PC-9 (cell line): ENCODE measurements around the gene GHITM.

Experiments used
- EZH2 ChIP-seq: fragments of 200-600 bp; sonication (generic); IDR thresholded peaks from 2 replicates; pipeline ENCODE4 v1.8.0; 2017; ENCODE audit warnings: antibody characterized with exemption, low read depth
- TF ChIP-seq, protein P1 (sequence below): fragments of 200-600 bp; sonication (generic); conservative IDR thresholded peaks from 2 replicates; pipeline ENCODE4 v1.6.1; 2017; ENCODE audit warnings: mixed run types, antibody characterized with exemption, mild to moderate bottlenecking, moderate library complexity

DNA sequence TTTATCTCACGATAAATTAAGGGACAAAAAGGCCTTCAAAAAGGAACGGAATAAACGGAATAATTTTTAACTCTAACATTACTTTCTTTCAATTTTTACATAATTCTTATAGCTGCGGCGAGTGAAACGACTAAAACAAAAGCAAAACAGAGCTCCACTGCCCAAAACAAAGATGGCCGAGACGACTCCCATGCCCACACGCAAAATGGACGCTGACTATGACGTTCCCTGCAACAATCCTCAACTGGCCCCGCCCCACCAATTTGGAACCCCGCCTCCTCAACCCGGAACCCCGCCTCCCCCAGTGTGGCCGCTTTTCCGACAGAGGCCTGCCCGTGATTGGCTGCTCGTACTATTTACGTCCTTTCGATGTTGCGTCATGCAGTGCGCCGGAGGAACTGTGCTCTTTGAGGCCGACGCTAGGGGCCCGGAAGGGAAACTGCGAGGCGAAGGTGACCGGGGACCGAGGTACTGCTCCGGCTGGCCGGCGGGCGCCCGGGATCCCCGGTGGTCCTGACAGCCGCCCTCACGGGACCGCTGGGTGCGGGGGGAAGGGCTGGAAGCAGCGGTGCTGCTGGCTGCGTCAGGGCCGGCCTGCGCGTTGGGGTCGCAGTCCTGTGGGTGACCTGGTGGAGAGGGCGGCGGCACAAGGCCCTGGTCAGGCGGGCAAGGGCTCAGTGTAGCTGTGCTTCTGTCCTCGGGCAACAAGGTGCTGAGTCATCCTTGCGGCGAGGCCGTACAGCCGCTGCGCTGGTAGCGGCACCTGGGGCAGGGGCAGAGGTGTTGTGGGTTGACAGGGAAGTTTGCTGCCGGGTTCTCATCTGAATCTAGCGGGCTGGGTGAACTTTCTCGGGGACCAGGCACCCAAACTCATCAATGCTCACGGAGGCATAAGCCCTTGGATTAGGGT is at the start of gene GHITM:
- TF ChIP-seq, protein P1, sequence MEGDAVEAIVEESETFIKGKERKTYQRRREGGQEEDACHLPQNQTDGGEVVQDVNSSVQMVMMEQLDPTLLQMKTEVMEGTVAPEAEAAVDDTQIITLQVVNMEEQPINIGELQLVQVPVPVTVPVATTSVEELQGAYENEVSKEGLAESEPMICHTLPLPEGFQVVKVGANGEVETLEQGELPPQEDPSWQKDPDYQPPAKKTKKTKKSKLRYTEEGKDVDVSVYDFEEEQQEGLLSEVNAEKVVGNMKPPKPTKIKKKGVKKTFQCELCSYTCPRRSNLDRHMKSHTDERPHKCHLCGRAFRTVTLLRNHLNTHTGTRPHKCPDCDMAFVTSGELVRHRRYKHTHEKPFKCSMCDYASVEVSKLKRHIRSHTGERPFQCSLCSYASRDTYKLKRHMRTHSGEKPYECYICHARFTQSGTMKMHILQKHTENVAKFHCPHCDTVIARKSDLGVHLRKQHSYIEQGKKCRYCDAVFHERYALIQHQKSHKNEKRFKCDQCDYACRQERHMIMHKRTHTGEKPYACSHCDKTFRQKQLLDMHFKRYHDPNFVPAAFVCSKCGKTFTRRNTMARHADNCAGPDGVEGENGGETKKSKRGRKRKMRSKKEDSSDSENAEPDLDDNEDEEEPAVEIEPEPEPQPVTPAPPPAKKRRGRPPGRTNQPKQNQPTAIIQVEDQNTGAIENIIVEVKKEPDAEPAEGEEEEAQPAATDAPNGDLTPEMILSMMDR = peak; percentile 36; the same call in 1 of the 2 replicates
- TF ChIP-seq EZH2 = no peak
